Transverse colon (tissue), 4 donors: ENCODE results near the gene IGF2BP3.

ENCODE experiments used
- EP300 ChIP-seq: sonication (generic); formaldehyde crosslinking; IDR thresholded peaks from one replicate; pipeline ENCODE4 v1.6.1; 2017; ENCODE audit warnings: antibody characterized with exemption, low read depth
- POLR2A ChIP-seq: fragments of 450-650 bp; IDR thresholded peaks from one replicate; pipeline ENCODE4 v1.6.1; 2016; ENCODE audit warnings: antibody characterized with exemption, mild to moderate bottlenecking, moderate library complexity
- POLR2AphosphoS5 ChIP-seq, 3 donors: sonication (generic); formaldehyde crosslinking; IDR thresholded peaks; one replicate each; pipeline ENCODE4 v1.6.1; 2016; ENCODE audit warnings: antibody characterized with exemption in 3 of 3
- TF ChIP-seq, protein P1 (sequence below), 5 experiments: fragments of 200-600 bp in 3 of 5; fragments of 450-650 bp in 2 of 5; sonication (generic) in 3 of 5; IDR thresholded peaks; 1 replicate in 2 of 5; 2 replicates in 3 of 5; pipeline ENCODE4 v1.5.1; 2016 to 2017; ENCODE audit warnings: antibody characterized with exemption in 5 of 5, inconsistent platforms in 3 of 5, mild to moderate bottlenecking in 2 of 5, moderate library complexity in 1 of 5

DNA sequence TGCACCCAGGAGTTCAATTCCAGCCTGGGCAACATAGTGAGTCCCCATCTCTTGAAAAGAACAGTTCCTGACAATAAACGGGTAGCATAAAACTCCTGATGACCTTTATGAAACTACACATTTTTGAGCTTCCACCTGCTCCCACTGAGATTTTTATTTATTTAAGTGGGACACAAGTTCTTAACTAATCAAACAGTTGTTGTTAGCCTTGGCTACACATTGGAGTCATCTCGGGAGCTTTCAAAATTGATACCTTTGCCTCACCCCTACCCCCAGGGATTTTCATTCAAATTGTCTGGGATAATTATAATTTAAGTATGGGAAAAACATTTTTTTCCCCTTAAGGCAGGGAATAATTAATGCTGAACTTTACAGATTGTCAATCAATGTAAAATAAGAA lies 131.9 kb downstream of the IGF2BP3 start:
- TF ChIP-seq, protein P1, sequence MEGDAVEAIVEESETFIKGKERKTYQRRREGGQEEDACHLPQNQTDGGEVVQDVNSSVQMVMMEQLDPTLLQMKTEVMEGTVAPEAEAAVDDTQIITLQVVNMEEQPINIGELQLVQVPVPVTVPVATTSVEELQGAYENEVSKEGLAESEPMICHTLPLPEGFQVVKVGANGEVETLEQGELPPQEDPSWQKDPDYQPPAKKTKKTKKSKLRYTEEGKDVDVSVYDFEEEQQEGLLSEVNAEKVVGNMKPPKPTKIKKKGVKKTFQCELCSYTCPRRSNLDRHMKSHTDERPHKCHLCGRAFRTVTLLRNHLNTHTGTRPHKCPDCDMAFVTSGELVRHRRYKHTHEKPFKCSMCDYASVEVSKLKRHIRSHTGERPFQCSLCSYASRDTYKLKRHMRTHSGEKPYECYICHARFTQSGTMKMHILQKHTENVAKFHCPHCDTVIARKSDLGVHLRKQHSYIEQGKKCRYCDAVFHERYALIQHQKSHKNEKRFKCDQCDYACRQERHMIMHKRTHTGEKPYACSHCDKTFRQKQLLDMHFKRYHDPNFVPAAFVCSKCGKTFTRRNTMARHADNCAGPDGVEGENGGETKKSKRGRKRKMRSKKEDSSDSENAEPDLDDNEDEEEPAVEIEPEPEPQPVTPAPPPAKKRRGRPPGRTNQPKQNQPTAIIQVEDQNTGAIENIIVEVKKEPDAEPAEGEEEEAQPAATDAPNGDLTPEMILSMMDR (IDR thresholded peaks at IDR 0.05) = no peak
- TF ChIP-seq POLR2AphosphoS5 (IDR thresholded peaks at IDR 0.05) (no peak), EP300 (no peak), POLR2A (no peak)
